ENCODE measurements around the gene SF1.

The SF1 gene

GRCh38 chr11:64801561-64802369, 23.4 kb upstream of the SF1 start:
- DNase-seq (ENCODE audit: low read depth in 3 of 3, low spot score in 1 of 3) = no peak

GRCh38 chr11:64801158-64801464, 22.8 kb upstream of the SF1 start:
- DNase-seq (ENCODE audit: low read depth in 3 of 3, low spot score in 1 of 3) = no peak

GRCh38 chr11:64800303-64801157, 22.2 kb upstream of the SF1 start:
- no peak for DNase-seq (ENCODE audit: low read depth in 3 of 3, low spot score in 1 of 3)

- DNase-seq (ENCODE audit: low read depth in 3 of 3, low spot score in 1 of 3) = no peak
These were observed 21.4 kb upstream of the SF1 start for GRCh38 chr11:64799623-64800302.

- no peak for DNase-seq (ENCODE audit: low read depth in 3 of 3, low spot score in 1 of 3)
These were observed 20.9 kb upstream of the SF1 start for GRCh38 chr11:64799256-64799622.

- no peak for DNase-seq (ENCODE audit: low read depth in 3 of 3, low spot score in 1 of 3)
These were observed 18.6 kb upstream of the SF1 start for GRCh38 chr11:64796757-64797541.

GRCh38 chr11:64796047-64796756, 17.9 kb upstream of the SF1 start:
- no peak for DNase-seq (ENCODE audit: low read depth in 3 of 3, low spot score in 1 of 3)

- no peak for DNase-seq (ENCODE audit: low read depth in 3 of 3, low spot score in 1 of 3)
These were observed 16.2 kb upstream of the SF1 start for GRCh38 chr11:64794526-64794925.

- no peak for DNase-seq (ENCODE audit: low read depth in 3 of 3, low spot score in 1 of 3)
These were observed 15.2 kb upstream of the SF1 start for GRCh38 chr11:64793271-64794160.

- no peak for DNase-seq (ENCODE audit: low read depth in 3 of 3, low spot score in 1 of 3)
These were observed 14.1 kb upstream of the SF1 start for GRCh38 chr11:64792482-64792881.

GRCh38 chr11:64791781-64792291, 13.5 kb upstream of the SF1 start:
- no peak for DNase-seq (ENCODE audit: low read depth in 3 of 3, low spot score in 1 of 3)

- DNase-seq (ENCODE audit: low read depth in 3 of 3, low spot score in 1 of 3) = no peak
These were observed 12.1 kb upstream of the SF1 start for GRCh38 chr11:64790205-64791095.

- no peak for DNase-seq (ENCODE audit: low read depth in 3 of 3, low spot score in 1 of 3)
These were observed 11.2 kb upstream of the SF1 start for GRCh38 chr11:64789331-64790204.

- no peak for DNase-seq (ENCODE audit: low read depth in 3 of 3, low spot score in 1 of 3)
These were observed 10.2 kb upstream of the SF1 start for GRCh38 chr11:64788321-64789215.

- peak in 2 of 3 donors; percentile 34 to 49 for DNase-seq (ENCODE audit: low read depth in 3 of 3, low spot score in 1 of 3)
These were observed 9.4 kb upstream of the SF1 start for GRCh38 chr11:64787526-64788320.

- DNase-seq (ENCODE audit: low read depth in 3 of 3, low spot score in 1 of 3) = no peak
These were observed 8.0 kb upstream of the SF1 start for GRCh38 chr11:64786308-64786707.
